Retinal pigment epithelial cell (primary cell): Measurements from ENCODE around the gene ADAM22.

Experiments used
- DNase-seq: peaks from one replicate; pipeline ENCODE4 v3.0.0-alpha.2; 2010; ENCODE audit warnings: low read depth
- H3K4me3 ChIP-seq: 2 replicates; pipeline ENCODE4 v1.5.1; 2011; ENCODE audit warnings: mild to moderate bottlenecking, low read length, control low read depth, moderate library complexity
- TF ChIP-seq, protein P1 (sequence below): conservative IDR thresholded peaks from 2 replicates; pipeline ENCODE4 v1.5.1; 2011; ENCODE audit warnings: low read depth, low read length, control low read depth, inconsistent platforms

ADAM22 gene

GRCh38 chr7:88090240-88090639 is 156.2 kb downstream of the ADAM22 start:
- H3K4me3 ChIP-seq, result no peak overlapping the region
- no peak for DNase-seq
- TF ChIP-seq, protein P1, sequence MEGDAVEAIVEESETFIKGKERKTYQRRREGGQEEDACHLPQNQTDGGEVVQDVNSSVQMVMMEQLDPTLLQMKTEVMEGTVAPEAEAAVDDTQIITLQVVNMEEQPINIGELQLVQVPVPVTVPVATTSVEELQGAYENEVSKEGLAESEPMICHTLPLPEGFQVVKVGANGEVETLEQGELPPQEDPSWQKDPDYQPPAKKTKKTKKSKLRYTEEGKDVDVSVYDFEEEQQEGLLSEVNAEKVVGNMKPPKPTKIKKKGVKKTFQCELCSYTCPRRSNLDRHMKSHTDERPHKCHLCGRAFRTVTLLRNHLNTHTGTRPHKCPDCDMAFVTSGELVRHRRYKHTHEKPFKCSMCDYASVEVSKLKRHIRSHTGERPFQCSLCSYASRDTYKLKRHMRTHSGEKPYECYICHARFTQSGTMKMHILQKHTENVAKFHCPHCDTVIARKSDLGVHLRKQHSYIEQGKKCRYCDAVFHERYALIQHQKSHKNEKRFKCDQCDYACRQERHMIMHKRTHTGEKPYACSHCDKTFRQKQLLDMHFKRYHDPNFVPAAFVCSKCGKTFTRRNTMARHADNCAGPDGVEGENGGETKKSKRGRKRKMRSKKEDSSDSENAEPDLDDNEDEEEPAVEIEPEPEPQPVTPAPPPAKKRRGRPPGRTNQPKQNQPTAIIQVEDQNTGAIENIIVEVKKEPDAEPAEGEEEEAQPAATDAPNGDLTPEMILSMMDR, result no peak

GRCh38 chr7:88090671-88091070 is 156.6 kb downstream of the ADAM22 start:
- H3K4me3 ChIP-seq, result no peak overlapping the region
- DNase-seq, result no peak

GRCh38 chr7:88091988-88092675 is 158.1 kb downstream of the ADAM22 start:
- no peak for DNase-seq
- no peak overlapping the region for H3K4me3 ChIP-seq
- TF ChIP-seq, protein P1, result no peak

More at GRCh38 chr7:88090671-88091070, 156.6 kb downstream of the ADAM22 start:
- TF ChIP-seq, protein P1, result no peak

DNA sequence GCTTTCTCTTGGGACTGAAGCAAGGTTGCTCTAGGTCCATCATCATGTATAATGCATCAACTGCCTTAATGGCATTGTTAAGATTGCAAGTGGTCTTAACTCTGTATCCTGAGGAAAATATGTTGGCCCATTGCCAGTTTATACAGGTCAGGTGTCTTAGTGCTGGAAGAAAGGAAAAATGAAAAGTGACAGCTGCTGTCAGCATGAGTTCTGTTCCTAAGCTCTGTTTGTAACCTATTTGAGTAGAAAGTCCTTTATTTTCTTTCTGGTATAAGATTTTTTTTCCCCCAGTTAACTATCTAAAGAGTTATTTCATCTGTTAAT is 158.6 kb downstream of the ADAM22 start:
- TF ChIP-seq, protein P1, result no peak
- DNase-seq, result peak; percentile 7

GRCh38 chr7:88101769-88102168 is 167.7 kb downstream of the ADAM22 start:
- DNase-seq, result no peak
- TF ChIP-seq, protein P1, result no peak

More for the DNA sequence above, 158.6 kb downstream of the ADAM22 start:
- no peak overlapping the region for H3K4me3 ChIP-seq

DNA sequence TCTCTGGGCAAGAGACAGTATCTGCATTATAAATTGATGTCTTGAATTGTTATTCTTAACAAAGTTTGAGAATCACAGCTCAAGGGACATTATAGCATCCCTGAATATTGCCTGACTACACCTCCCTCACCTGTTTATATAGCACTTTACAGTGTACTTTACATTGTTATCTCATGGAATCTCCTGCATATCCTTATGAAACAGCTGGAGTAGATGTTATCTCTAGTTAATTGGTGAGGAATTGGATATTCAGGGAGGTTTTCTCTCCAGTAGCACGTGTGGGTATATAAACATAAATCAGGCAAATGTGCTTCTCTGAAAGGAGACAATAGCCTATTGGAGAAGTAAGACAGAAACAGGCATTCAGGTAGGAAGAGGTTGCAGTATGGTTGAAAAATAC is 168.6 kb downstream of the ADAM22 start:
- DNase-seq, result no peak
- H3K4me3 ChIP-seq, result no peak overlapping the region
- TF ChIP-seq, protein P1, result no peak

More at GRCh38 chr7:88101769-88102168, 167.7 kb downstream of the ADAM22 start:
- no peak overlapping the region for H3K4me3 ChIP-seq

- DNase-seq, result no peak
- TF ChIP-seq, protein P1, result no peak
- no peak overlapping the region for H3K4me3 ChIP-seq
Observed at GRCh38 chr7:88104732-88105131, 170.7 kb downstream of the ADAM22 start.
